ENCODE measurements around the gene DYNLT4. TPM values are rescaled to one million over a fixed set of nuclear protein-coding genes. Genes with fewer than 3 reads are reported as not detected.

DYNLT4 gene
- total and polyA plus RNA-seq, 2 of the 13 experiments (the other 11 are each of a cell fraction or from before 2014, with no cell fraction given) = 0.77 TPM; not detected in 1

DNA sequence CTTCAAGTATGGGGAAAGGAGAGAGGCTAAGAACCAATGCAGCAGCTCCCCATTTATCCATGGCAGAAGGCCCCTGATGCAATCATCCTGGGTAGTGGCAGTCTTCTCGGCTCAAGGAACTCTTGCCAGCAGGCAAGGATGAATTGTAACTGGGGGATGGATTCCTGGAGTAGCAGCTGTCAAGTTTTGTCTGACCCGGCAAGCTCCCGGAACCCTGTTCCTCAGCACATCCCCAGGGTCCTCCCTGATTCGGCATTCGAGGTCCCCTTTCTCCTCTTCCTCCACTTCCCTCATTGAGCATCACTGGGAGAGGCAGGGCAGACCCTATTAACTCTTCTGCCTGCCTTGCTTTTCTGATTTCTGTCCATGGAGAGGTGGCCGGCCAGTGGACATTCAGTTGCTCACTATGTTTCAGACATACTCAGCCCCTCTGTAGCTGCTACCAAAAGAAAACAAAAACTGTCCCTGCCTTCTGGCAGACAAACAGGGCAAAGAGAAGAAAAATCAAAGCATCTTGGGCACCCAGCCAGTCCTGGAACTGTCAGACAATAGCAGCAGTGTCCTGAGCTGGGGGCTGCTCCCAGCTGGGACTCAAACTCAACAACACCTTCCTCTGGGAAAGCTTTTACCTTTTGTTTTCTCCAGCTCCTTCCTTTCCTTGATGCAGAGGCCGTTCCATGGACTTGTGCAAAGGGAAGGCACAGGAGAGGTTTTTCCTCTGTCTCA, 41.5 kb upstream of the DYNLT4 start:
- ChIA-PET POLR2A (interaction anchor here (0.7 to 1.4 kb wide), 2 partner anchors 40 to 163 kb away, joined by 3 read pairs; partner anchors contain the start of genes BTBD19, HECTD3 and UROD), CTCF (ENCODE audit: low intra/inter-chr PET ratio, low total read pairs) (no interaction called here)
- BruUV-seq (replicated peaks) = no TSS peak
- no peaks in the 10 kb centered on the region for H4K20me1 ChIP-seq (ENCODE audit: insufficient read depth, low read length)
- DNase-seq (ENCODE audit: low spot score) (no peak), ATAC-seq (peak; percentile 28; the same call in 2 of the 3 replicates), FAIRE-seq (no peak)
- no peaks in the 10 kb centered on the region; a peak in 1 of 5 replicates for H3K36me3 ChIP-seq (replicated peaks in 1 of 2; ENCODE audit: control insufficient read depth in 1 of 2, insufficient read depth in 2 of 2, low read length in 2 of 2)
- H3K79me2 ChIP-seq (ENCODE audit: insufficient read depth, low read length) = no peaks in the 10 kb centered on the region
- no peak overlapping the region for H2AFZ ChIP-seq (ENCODE audit: low read length)
- intact Hi-C loops (cut with micrococcal nuclease; ENCODE audit: unreplicated experiment) (no loop called here), in situ Hi-C loops (cut with HindIII; ENCODE audit: extremely low pct_ligation_motif_present, low pct_unique_long_range_greater_than_20kb) (loop anchor here (25.0 kb wide), 1 partner anchor 164 kb away; the partner anchor contains the start of genes HECTD3 and UROD)
- peaks cover 26% of the 10 kb centered on the region for H3K4me1 ChIP-seq (ENCODE audit: insufficient read depth, low read length)
- 85% methylated on average over 6 of the region's 7 CpGs for WGBS (ENCODE audit: low lambda C conversion rate)
- no peak overlapping the region for H3K9ac ChIP-seq (ENCODE audit: insufficient read depth, low read depth, low read length)
- H3K27ac ChIP-seq (ENCODE audit: extremely low read length, insufficient read depth, low read length) = no peak overlapping the region
- H3K27me3 ChIP-seq (ENCODE audit: control insufficient read depth in 1 of 2, insufficient read depth in 2 of 2, low read length in 2 of 2) = no peaks in the 10 kb centered on the region
- H3K4me2 ChIP-seq (ENCODE audit: low read depth, low read length) = no peak overlapping the region
- no peak overlapping the region for H3K4me3 ChIP-seq (replicated peaks in 1 of 3; ENCODE audit: insufficient read depth in 1 of 3, low read depth in 2 of 3, low read length in 3 of 3)
- H3K9me3 ChIP-seq (ENCODE audit: low read length) = no peaks in the 10 kb centered on the region
- TF ChIP-seq CREB1 (IDR thresholded peaks at IDR 0.05) (no peak), CREB1 (CRISPR knock-in tag; IDR thresholded peaks at IDR 0.05) (peak; percentile 23; the same call in 1 of the 2 replicates), ZNF296 (CRISPR knock-in tag; conservative IDR thresholded peaks at IDR 0.05) (no peak), SOX13 (IDR thresholded peaks at IDR 0.05) (no peak), SOX13 (CRISPR knock-in tag; conservative IDR thresholded peaks at IDR 0.05 in 1 of 2, IDR thresholded peaks at IDR 0.05 in 1 of 2) (peak in 1 of 2 experiments; percentile 50; a peak in 1 of 4 replicates), RBAK (CRISPR knock-in tag; IDR thresholded peaks at IDR 0.05) (peak; percentile 80; the same call in 1 of the 2 replicates), SOX6 (IDR thresholded peaks at IDR 0.05) (no peak), SOX6 (CRISPR knock-in tag; IDR thresholded peaks at IDR 0.05) (peak; percentile 25; the same call in 1 of the 2 replicates), RBFOX2 (IDR thresholded peaks at IDR 0.05; ENCODE audit: low read depth, low read length) (no peak), ZNF180 (CRISPR knock-in tag; IDR thresholded peaks at IDR 0.05; ENCODE audit: borderline replicate concordance, low read depth) (no peak), KAT2B (IDR thresholded peaks at IDR 0.05; ENCODE audit: borderline replicate concordance, low read depth, low read length) (no peak), ZNF549 (CRISPR knock-in tag; IDR thresholded peaks at IDR 0.05) (no peak), ZNF619 (CRISPR knock-in tag; IDR thresholded peaks at IDR 0.05) (no peak)
- TF ChIP-seq, protein P1, sequence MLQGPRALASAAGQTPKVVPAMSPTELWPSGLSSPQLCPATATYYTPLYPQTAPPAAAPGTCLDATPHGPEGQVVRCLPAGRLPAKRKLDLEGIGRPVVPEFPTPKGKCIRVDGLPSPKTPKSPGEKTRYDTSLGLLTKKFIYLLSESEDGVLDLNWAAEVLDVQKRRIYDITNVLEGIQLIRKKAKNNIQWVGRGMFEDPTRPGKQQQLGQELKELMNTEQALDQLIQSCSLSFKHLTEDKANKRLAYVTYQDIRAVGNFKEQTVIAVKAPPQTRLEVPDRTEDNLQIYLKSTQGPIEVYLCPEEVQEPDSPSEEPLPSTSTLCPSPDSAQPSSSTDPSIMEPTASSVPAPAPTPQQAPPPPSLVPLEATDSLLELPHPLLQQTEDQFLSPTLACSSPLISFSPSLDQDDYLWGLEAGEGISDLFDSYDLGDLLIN (CRISPR knock-in tag; IDR thresholded peaks at IDR 0.05; ENCODE audit: borderline replicate concordance) = no peak
- TF ChIP-seq, protein P2, sequence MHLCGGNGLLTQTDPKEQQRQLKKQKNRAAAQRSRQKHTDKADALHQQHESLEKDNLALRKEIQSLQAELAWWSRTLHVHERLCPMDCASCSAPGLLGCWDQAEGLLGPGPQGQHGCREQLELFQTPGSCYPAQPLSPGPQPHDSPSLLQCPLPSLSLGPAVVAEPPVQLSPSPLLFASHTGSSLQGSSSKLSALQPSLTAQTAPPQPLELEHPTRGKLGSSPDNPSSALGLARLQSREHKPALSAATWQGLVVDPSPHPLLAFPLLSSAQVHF (CRISPR knock-in tag; IDR thresholded peaks at IDR 0.05) = no peak
- TF ChIP-seq, protein P3, sequence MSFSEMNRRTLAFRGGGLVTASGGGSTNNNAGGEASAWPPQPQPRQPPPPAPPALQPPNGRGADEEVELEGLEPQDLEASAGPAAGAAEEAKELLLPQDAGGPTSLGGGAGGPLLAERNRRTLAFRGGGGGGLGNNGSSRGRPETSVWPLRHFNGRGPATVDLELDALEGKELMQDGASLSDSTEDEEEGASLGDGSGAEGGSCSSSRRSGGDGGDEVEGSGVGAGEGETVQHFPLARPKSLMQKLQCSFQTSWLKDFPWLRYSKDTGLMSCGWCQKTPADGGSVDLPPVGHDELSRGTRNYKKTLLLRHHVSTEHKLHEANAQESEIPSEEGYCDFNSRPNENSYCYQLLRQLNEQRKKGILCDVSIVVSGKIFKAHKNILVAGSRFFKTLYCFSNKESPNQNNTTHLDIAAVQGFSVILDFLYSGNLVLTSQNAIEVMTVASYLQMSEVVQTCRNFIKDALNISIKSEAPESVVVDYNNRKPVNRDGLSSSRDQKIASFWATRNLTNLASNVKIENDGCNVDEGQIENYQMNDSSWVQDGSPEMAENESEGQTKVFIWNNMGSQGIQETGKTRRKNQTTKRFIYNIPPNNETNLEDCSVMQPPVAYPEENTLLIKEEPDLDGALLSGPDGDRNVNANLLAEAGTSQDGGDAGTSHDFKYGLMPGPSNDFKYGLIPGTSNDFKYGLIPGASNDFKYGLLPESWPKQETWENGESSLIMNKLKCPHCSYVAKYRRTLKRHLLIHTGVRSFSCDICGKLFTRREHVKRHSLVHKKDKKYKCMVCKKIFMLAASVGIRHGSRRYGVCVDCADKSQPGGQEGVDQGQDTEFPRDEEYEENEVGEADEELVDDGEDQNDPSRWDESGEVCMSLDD (CRISPR knock-in tag; IDR thresholded peaks at IDR 0.05; ENCODE audit: borderline replicate concordance) = no peak
- TF ChIP-seq, protein P4, sequence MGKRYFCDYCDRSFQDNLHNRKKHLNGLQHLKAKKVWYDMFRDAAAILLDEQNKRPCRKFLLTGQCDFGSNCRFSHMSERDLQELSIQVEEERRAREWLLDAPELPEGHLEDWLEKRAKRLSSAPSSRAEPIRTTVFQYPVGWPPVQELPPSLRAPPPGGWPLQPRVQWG (CRISPR knock-in tag; IDR thresholded peaks at IDR 0.05; ENCODE audit: borderline replicate concordance, low read depth) = no peak
- TF ChIP-seq, protein P5, sequence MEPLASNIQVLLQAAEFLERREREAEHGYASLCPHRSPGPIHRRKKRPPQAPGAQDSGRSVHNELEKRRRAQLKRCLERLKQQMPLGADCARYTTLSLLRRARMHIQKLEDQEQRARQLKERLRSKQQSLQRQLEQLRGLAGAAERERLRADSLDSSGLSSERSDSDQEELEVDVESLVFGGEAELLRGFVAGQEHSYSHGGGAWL (CRISPR knock-in tag; IDR thresholded peaks at IDR 0.05) = no peak
